GM12878 (cell line): ENCODE data around the gene OR5I1. TPM values are rescaled to one million over a fixed set of nuclear protein-coding genes. Genes with fewer than 3 reads are reported as not detected.

Experiments used
- ATAC-seq: fragments of 200-7000 bp; cut with Tn5 transposase; 3 replicates; pipeline ENCODE4 v1.9.1; 2020; ENCODE audit warnings: mild to moderate bottlenecking, moderate library complexity
- BruUV-seq: library from RNA; stranded (reverse); fragments of 400-500 nt; replicated peaks from 2 replicates; lab custom pipeline; 2021; lab: Mats Ljungman, UMichigan
- CTCF ChIA-PET: fragments of 300-600 bp; sonication (Branson Sonifier 250); formaldehyde crosslinking; extraction: SDS; loops from one replicate; lab custom pipeline; 2021; ENCODE audit warnings: inconsistent platforms; lab: Yijun Ruan, JAX
- POLR2A ChIA-PET: fragments of 350-600 bp; formaldehyde crosslinking; extraction: SDS; loops from one replicate; lab custom pipeline; 2021; ENCODE audit warnings: inconsistent platforms; lab: Charles Lee
- RAD21 ChIA-PET: fragments of 300-600 bp; sonication (Branson Sonifier 250); formaldehyde crosslinking; loops from one replicate; lab custom pipeline; 2023; ENCODE audit warnings: antibody characterized with exemption; ENCODE audit not compliant: unreplicated experiment; lab: Charles Lee
- SMC1A ChIA-PET: fragments of 300-600 bp; sonication (Branson Sonifier 250); formaldehyde crosslinking; loops from one replicate; lab custom pipeline; 2023; ENCODE audit not compliant: unreplicated experiment, uncharacterized antibody; lab: Charles Lee
- DNase-seq: peaks from one replicate; pipeline ENCODE4 v3.0.0-alpha.2; 2011; ENCODE audit warnings: low read depth, low spot score
- FAIRE-seq: peaks from 3 replicates; lab custom pipeline; 2011; peaks lifted over from hg19 to GRCh38; lab: Jason Lieb, UNC
- H2AFZ ChIP-seq: 2 replicates; pipeline ENCODE4 v1.6.0; 2011; ENCODE audit warnings: low read depth, low read length, control low read depth; ENCODE audit not compliant: control insufficient read depth
- H3K27ac ChIP-seq: 2 replicates; pipeline ENCODE4 v1.5.1; 2011; ENCODE audit warnings: control low read depth; ENCODE audit not compliant: control insufficient read depth, insufficient read depth
- H3K27me3 ChIP-seq, 2 experiments: replicated peaks in 1 of 2; 2 replicates each; pipeline versions ENCODE4 v1.6.0 to v1.6.1; 2011; ENCODE audit warnings: low read length in 1 of 2; ENCODE audit not compliant: control insufficient read depth in 2 of 2, insufficient read depth in 2 of 2
- H3K36me3 ChIP-seq, 2 experiments: 2 replicates each; pipeline ENCODE4 v1.5.1; 2011; ENCODE audit warnings: low read length in 1 of 2; ENCODE audit not compliant: control insufficient read depth in 2 of 2, insufficient read depth in 2 of 2
- H3K4me1 ChIP-seq: 2 replicates; pipeline ENCODE4 v1.6.1; 2011; ENCODE audit warnings: mild to moderate bottlenecking, low read length, moderate library complexity, mixed read lengths; ENCODE audit not compliant: control insufficient read depth, insufficient read depth
- H3K4me2 ChIP-seq: 2 replicates; pipeline ENCODE4 v1.6.0; 2011; ENCODE audit warnings: control low read depth; ENCODE audit not compliant: control insufficient read depth, insufficient read depth
- H3K4me3 ChIP-seq: fragments of 200-600 bp; sonication (generic); 2 replicates; pipeline ENCODE4 v1.5.1; 2016
- H3K79me2 ChIP-seq: 2 replicates; pipeline ENCODE4 v1.6.0; 2011; ENCODE audit warnings: low read length; ENCODE audit not compliant: control insufficient read depth, insufficient read depth
- H3K9ac ChIP-seq: 2 replicates; pipeline ENCODE4 v1.8.0; 2011; ENCODE audit warnings: low read length, control low read depth, mixed read lengths; ENCODE audit not compliant: control insufficient read depth, insufficient read depth
- H3K9me3 ChIP-seq: replicated peaks from 3 replicates; pipeline ENCODE4 v1.5.1; 2011; ENCODE audit warnings: mild to moderate bottlenecking, low read length; ENCODE audit not compliant: control insufficient read depth, insufficient read depth
- H4K20me1 ChIP-seq: 2 replicates; pipeline ENCODE4 v1.6.0; 2011; ENCODE audit not compliant: control insufficient read depth, insufficient read depth
- CHD1 ChIP-seq: IDR thresholded peaks from 2 replicates; pipeline ENCODE4 v1.6.1; 2012; ENCODE audit warnings: low read depth, low read length, improper control_type of control experiment
- CHD2 ChIP-seq: IDR thresholded peaks from 2 replicates; pipeline ENCODE4 v1.6.1; 2011; ENCODE audit warnings: low read depth, low read length, improper control_type of control experiment, borderline replicate concordance
- CREB1 ChIP-seq: IDR thresholded peaks from 2 replicates; pipeline ENCODE4 v1.6.1; 2012; ENCODE audit warnings: low read depth, mild to moderate bottlenecking, inconsistent platforms
- DPF2 ChIP-seq: fragments of 450-650 bp; IDR thresholded peaks from 2 replicates; pipeline ENCODE4 v1.6.1; 2017; ENCODE audit warnings: mild to moderate bottlenecking
- GABPA ChIP-seq: IDR thresholded peaks from 2 replicates; pipeline ENCODE4 v1.6.1; 2014; ENCODE audit warnings: antibody characterized with exemption, low read depth, mild to moderate bottlenecking, inconsistent platforms
- JUNB ChIP-seq: IDR thresholded peaks from 2 replicates; pipeline ENCODE4 v1.6.1; 2016; ENCODE audit warnings: antibody characterized with exemption, mild to moderate bottlenecking
- POLR2AphosphoS2 ChIP-seq: IDR thresholded peaks from 2 replicates; pipeline ENCODE4 v1.6.1; 2011; ENCODE audit warnings: low read depth, mild to moderate bottlenecking, low read length, improper control_type of control experiment, moderate library complexity
- SREBF2 ChIP-seq: IDR thresholded peaks from 2 replicates; pipeline ENCODE4 v1.6.1; 2012; ENCODE audit warnings: mild to moderate bottlenecking, low read length
- TARDBP ChIP-seq: IDR thresholded peaks from 2 replicates; pipeline ENCODE4 v1.6.1; 2016; ENCODE audit warnings: borderline replicate concordance
- ZNF217 ChIP-seq: fragments of 450-650 bp; IDR thresholded peaks from 2 replicates; pipeline ENCODE4 v1.6.1; 2017; ENCODE audit warnings: antibody characterized with exemption, mild to moderate bottlenecking
- ZSCAN29 ChIP-seq: fragments of 450-650 bp; IDR thresholded peaks from 2 replicates; pipeline ENCODE4 v1.6.1; 2017; ENCODE audit warnings: mild to moderate bottlenecking, moderate library complexity
- ZZZ3 ChIP-seq: IDR thresholded peaks from 2 replicates; pipeline ENCODE4 v1.6.1; 2011; ENCODE audit warnings: low read depth; ENCODE audit not compliant: control insufficient read depth, insufficient read length
- WGBS: methylation state at CpG from one replicate; pipeline ENCODE4 v1.1.6; 2016; ENCODE audit warnings: low lambda C conversion rate; ENCODE audit not compliant: insufficient replicate concordance, insufficient coverage; ENCODE audit errors: missing lambda C conversion rate; 5-methylcytosine and 5-hydroxymethylcytosine counted together
- in situ Hi-C: fragments of 300-500 bp; cut with MboI; formaldehyde crosslinking; loops from 9 replicates; pipeline ENCODE4 v1.14.3; 2018; ENCODE audit warnings: mixed read lengths
- intact Hi-C: fragments of 100-400 bp; cut with micrococcal nuclease; formaldehyde crosslinking; loops from one replicate; pipeline ENCODE4 v1.14.2; 2022; ENCODE audit not compliant: unreplicated experiment
- polyA plus RNA-seq, 11 experiments: library from polyadenylated mRNA; depleted of rRNA in 4 of 11; unstranded in 6 of 11; stranded (reverse) in 5 of 11; fragments of >200 nt; fragmentation: Nextera tagmentation in 4 of 11; fragmentation: Illumina TruSeq in 1 of 11; extraction: Ambion mirVana in 4 of 11; extraction: Trizol in 1 of 11; gene quantifications; 1 replicate in 1 of 11; 2 replicates in 10 of 11; pipeline versions ENCODE4 v1.2.1 to v1.2.3, GENCODE V29; 2011 to 2016; ENCODE audit warnings: inconsistent platforms in 2 of 11, missing spikeins in 2 of 11, low read depth in 1 of 11
- total RNA-seq, 4 experiments: library from RNA; depleted of rRNA in 3 of 4; stranded (reverse); fragments of >200 nt in 3 of 4; fragmentation: Illumina TruSeq in 1 of 4; extraction: Trizol in 1 of 4; gene quantifications; 2 replicates each; pipeline versions ENCODE4 v1.2.1 to v1.2.3, GENCODE V29; 2013 to 2021
- TF ChIP-seq, protein P1 (sequence below): fragments of 450-650 bp; IDR thresholded peaks from 2 replicates; pipeline ENCODE4 v1.6.1; 2017; ENCODE audit warnings: mild to moderate bottlenecking

The OR5I1 gene
- total and polyA plus RNA-seq, 10 of the 15 experiments (the other 5 are each of a cell fraction or from before 2014, with no cell fraction given) = not detected

DNA sequence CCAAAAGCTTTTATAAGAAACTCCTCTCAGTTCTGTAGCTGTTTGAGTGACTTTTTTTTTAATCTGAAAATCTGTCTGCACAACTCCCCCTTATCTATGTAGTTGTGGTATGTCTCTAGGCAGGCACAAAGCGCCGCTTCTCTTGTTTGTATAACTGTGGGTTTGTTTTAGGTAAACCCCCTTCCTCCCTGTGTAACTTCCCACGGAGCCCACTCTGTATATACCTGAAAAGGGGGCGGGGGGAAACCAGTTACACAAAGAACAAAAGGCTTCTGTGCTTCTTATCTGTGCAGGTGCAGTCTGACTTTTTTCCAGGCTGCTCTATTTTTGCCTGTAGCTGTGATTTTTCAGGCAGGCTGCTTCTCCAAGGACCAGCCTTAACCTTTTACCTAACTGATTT is 20.3 kb upstream of the OR5I1 start:
- intact Hi-C loops = loop anchor here (5.0 kb wide), 1 partner anchor 239 kb away; no protein-coding TSS in a partner anchor
- 0% methylated on average over 4 of the region's 4 CpGs for WGBS
- ChIA-PET CTCF (no interaction called here), POLR2A (no interaction called here), RAD21 (no interaction called here), SMC1A (interaction anchor here (0.9 to 1.0 kb wide), 2 partner anchors 11 to 826 kb away, joined by 3 to 8 read pairs; no protein-coding TSS in a partner anchor)
- no peaks in the 10 kb centered on the region for H3K79me2 ChIP-seq
- no peak for ATAC-seq
- H3K4me1 ChIP-seq = no peaks in the 10 kb centered on the region
- H3K4me2 ChIP-seq = no peak overlapping the region
- no TSS peak for BruUV-seq
- H3K9ac ChIP-seq = no peak overlapping the region
- in situ Hi-C loops = no loop called here
- no peaks in the 10 kb centered on the region for H3K9me3 ChIP-seq
- H3K27ac ChIP-seq = no peak overlapping the region
- H2AFZ ChIP-seq = no peak overlapping the region
- no peak for FAIRE-seq
- TF ChIP-seq SREBF2 = no peak
- no peak for TF ChIP-seq CHD1
- TF ChIP-seq DPF2 = no peak
- TF ChIP-seq TARDBP = no peak
- TF ChIP-seq, protein P1, sequence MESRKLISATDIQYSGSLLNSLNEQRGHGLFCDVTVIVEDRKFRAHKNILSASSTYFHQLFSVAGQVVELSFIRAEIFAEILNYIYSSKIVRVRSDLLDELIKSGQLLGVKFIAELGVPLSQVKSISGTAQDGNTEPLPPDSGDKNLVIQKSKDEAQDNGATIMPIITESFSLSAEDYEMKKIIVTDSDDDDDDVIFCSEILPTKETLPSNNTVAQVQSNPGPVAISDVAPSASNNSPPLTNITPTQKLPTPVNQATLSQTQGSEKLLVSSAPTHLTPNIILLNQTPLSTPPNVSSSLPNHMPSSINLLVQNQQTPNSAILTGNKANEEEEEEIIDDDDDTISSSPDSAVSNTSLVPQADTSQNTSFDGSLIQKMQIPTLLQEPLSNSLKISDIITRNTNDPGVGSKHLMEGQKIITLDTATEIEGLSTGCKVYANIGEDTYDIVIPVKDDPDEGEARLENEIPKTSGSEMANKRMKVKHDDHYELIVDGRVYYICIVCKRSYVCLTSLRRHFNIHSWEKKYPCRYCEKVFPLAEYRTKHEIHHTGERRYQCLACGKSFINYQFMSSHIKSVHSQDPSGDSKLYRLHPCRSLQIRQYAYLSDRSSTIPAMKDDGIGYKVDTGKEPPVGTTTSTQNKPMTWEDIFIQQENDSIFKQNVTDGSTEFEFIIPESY = no peak
- TF ChIP-seq GABPA = no peak
- no peak for TF ChIP-seq ZZZ3
- TF ChIP-seq CHD2 = no peak
- TF ChIP-seq CREB1 = no peak
- no peak for TF ChIP-seq ZNF217
- TF ChIP-seq POLR2AphosphoS2 = no peak
- no peak for TF ChIP-seq ZSCAN29
- TF ChIP-seq JUNB = no peak
- no peaks in the 10 kb centered on the region for H3K36me3 ChIP-seq
- DNase-seq = no peak
- H4K20me1 ChIP-seq = no peaks in the 10 kb centered on the region
- H3K4me3 ChIP-seq = no peak overlapping the region
- no peaks in the 10 kb centered on the region for H3K27me3 ChIP-seq
